Measurements from ENCODE around the gene ARHGAP15. TPM values are rescaled to one million over a fixed set of nuclear protein-coding genes. Genes with fewer than 3 reads are reported as not detected.

Gene ARHGAP15
- total and polyA plus RNA-seq, 12 donors, result 1.3 to 7.7 (median 2.8) TPM

DNA sequence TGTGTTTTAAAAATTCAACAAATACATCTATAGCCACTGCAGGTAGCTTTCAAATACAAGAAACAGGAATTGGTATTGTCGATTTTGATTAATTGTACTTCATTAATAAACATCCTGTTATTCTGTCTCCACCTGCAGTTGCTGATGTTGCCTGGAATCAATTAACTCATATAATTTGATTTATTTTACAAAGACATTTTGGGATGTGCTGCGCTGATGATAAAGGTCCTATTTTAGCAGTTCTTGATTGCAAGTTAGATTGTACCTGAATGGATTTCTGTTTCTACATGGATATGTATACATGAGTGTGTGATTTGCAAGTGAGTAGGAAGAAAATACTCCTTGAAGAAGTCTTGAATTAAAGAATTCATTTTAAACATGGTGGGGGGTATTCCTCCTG, 605.3 kb downstream of the ARHGAP15 start:
- Histone ChIP-seq H3K36me3 (no peaks in the 10 kb centered on the region), H3K27me3 (no peaks in the 10 kb centered on the region), H3K27ac (no peak overlapping the region), H3K4me3 (no peak overlapping the region), H3K9me3 (peaks cover 0 to 5% (median 0%) of the 10 kb centered on the region in 11 donors), H3K4me1 (peaks cover 0 to 14% (median 0%) of the 10 kb centered on the region in 9 donors)
- no peak for DNase-seq
- 80 to 91% methylated on average over 2 of the region's 2 CpGs for WGBS, 2 donors
- ATAC-seq, result no peak
- TF ChIP-seq, protein P1, sequence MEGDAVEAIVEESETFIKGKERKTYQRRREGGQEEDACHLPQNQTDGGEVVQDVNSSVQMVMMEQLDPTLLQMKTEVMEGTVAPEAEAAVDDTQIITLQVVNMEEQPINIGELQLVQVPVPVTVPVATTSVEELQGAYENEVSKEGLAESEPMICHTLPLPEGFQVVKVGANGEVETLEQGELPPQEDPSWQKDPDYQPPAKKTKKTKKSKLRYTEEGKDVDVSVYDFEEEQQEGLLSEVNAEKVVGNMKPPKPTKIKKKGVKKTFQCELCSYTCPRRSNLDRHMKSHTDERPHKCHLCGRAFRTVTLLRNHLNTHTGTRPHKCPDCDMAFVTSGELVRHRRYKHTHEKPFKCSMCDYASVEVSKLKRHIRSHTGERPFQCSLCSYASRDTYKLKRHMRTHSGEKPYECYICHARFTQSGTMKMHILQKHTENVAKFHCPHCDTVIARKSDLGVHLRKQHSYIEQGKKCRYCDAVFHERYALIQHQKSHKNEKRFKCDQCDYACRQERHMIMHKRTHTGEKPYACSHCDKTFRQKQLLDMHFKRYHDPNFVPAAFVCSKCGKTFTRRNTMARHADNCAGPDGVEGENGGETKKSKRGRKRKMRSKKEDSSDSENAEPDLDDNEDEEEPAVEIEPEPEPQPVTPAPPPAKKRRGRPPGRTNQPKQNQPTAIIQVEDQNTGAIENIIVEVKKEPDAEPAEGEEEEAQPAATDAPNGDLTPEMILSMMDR (IDR thresholded peaks at IDR 0.05), result no peak
- intact Hi-C loops (cut with DNase I), result no loop called here

DNA sequence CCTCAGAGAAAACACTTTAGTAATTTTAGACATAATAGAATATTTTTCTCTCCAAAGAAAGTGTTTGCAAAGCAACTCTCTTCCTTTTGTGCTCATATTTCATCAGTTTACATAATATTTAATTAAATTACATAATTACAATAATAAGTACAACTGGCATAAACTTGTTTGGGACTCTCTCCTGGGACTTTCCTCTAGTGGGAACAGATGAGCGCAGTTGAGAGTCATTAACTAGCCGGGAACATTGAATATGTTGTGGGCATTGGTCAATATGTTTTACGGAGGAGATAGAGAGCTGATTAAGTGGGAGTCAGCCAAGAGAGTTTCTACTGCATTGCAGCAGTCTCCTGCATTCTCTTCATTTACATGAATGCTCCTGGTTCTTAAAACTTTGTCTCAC, 607.7 kb downstream of the ARHGAP15 start:
- no peak overlapping the region for H3K4me3 ChIP-seq
- intact Hi-C loops (cut with DNase I), result no loop called here
- DNase-seq (no peak), ATAC-seq (no peak)
- peaks cover 0 to 5% (median 0%) of the 10 kb centered on the region in 11 donors for H3K9me3 ChIP-seq
- no peaks in the 10 kb centered on the region for H3K4me1 ChIP-seq
- no peak overlapping the region for H3K27ac ChIP-seq
- 87 to 89% methylated on average over 3 of the region's 3 CpGs for WGBS, 2 donors
- no peaks in the 10 kb centered on the region for H3K27me3 ChIP-seq
- TF ChIP-seq, protein P1 (IDR thresholded peaks at IDR 0.05), result no peak
- H3K36me3 ChIP-seq, result no peaks in the 10 kb centered on the region

DNA sequence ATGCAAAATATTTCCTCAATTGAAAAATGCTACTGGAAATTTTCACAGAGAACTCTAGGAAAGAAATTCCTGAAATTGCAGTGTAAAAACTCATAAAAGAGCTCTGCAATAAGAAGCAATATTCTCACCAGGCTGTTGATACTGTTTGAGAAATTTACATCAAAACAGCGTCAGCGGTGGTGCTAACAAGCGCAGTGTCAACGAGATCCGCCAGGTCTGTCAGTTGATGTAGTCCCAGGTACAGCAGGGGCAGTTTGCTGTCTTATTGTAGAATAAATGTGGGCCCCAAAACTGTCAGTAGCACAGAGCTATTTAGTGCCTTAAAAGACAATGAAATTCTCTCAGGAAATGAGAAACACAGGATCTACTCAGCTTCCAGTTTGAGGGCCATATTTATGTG, 611.2 kb downstream of the ARHGAP15 start:
- intact Hi-C loops (cut with DNase I), result no loop called here
- no peak for DNase-seq
- Histone ChIP-seq H3K4me3 (no peak overlapping the region), H3K27ac (no peak overlapping the region), H3K27me3 (no peaks in the 10 kb centered on the region), H3K4me1 (no peaks in the 10 kb centered on the region), H3K36me3 (no peaks in the 10 kb centered on the region), H3K9me3 (peaks cover 0 to 5% (median 0%) of the 10 kb centered on the region in 11 donors)
- WGBS, 2 donors, result 92 to 93% methylated on average over 5 of the region's 5 CpGs
- TF ChIP-seq, protein P1 (IDR thresholded peaks at IDR 0.05), result no peak
- ATAC-seq, result no peak

DNA sequence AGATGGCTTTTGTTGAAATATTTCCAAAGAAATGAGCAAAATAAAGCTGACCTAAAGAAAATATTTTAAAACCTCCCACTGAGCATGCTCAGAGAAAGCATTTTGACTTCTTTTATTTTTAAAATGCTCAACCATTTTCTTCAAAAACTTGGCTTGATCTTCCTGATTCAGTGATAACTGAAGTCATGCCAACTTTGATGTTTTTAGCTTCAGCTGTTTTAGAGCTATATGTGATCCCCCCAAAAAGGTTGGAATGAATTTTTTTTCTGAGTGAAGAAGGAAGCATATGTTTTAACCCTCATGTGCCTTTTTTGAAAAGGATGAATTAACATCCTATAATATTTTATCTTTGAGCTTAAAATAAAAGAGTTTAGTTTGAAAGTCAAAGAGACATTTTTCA, 612.0 kb downstream of the ARHGAP15 start:
- no peak for ATAC-seq
- no peak for DNase-seq
- no peaks in the 10 kb centered on the region for H3K4me1 ChIP-seq
- no peaks in the 10 kb centered on the region for H3K27me3 ChIP-seq
- H3K4me3 ChIP-seq, result no peak overlapping the region
- H3K9me3 ChIP-seq, result peaks cover 0 to 5% (median 0%) of the 10 kb centered on the region in 11 donors
- intact Hi-C loops (cut with DNase I), result no loop called here
- TF ChIP-seq, protein P1 (IDR thresholded peaks at IDR 0.05), result no peak
- no peaks in the 10 kb centered on the region for H3K36me3 ChIP-seq
- H3K27ac ChIP-seq, result no peak overlapping the region

Data from heart right ventricle (tissue), 16 donors.